ENCODE data around the gene LTBP1. TPM values are rescaled to one million over a fixed set of nuclear protein-coding genes. Genes with fewer than 3 reads are reported as not detected.

Gene LTBP1
- total RNA-seq (2022; extraction: Qiagen RNA extraction), result 22.2 to 41.7 TPM (median 31.2 TPM) in 5 replicates

DNA sequence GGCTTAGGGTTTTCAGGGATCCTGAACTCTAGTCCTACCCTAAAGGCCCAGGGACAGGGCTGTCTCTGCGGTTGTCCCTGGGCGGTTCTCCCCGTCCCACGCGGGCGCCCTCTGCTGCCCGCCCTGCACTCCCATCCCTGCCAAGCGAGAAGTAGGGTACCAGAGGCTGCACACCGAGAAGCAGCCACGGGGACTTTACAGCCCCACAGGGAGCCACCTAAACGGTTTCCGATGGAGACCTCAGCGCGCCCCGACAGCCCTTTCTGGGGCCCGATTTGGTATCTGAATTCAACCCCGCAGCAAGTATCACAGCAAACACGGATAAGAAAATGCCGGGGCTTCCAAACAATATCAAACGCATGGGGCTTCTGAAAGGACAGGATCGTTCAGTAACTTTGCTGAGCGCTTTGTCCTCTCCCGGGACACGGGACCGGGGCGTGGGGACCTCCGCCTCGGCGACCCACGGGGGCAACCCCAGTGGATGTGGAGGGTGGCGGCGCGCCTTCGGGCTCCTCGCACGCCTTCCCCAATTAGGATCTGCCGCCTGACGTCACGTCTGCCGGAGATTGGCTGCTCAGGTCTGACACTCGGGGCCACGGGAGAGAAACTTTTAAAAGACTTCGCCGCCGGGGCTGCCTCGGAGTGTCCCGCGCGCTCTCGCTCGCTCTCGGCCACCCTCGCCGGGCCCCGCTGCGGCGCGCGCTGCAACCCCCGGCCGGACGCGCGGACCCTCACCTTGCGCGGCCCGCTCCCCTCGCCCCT, at the start of gene LTBP1:
TSS of gene LTBP1 (plus strand) at position 640 of the 762 bp plus-strand sequence. CDS start 372 bp downstream, outside the sequence.

Data from A549 treated with Hydrocortisone at 1 μM for 4 hours (cell line).